PC-9 (cell line): ENCODE results near the gene SOX13.

ENCODE experiments used
- CTCF ChIP-seq: fragments of 200-600 bp; sonication (generic); conservative IDR thresholded peaks from 2 replicates; pipeline ENCODE4 v1.6.1; 2017; ENCODE audit warnings: mixed run types, antibody characterized with exemption, mild to moderate bottlenecking, moderate library complexity
- EZH2 ChIP-seq: fragments of 200-600 bp; sonication (generic); IDR thresholded peaks from 2 replicates; pipeline ENCODE4 v1.8.0; 2017; ENCODE audit warnings: antibody characterized with exemption, low read depth

GRCh38 chr1:204075139-204075521 is 2.2 kb downstream of the SOX13 start:
- no peak for TF ChIP-seq CTCF
- TF ChIP-seq EZH2: no peak
